ENCODE measurements around the gene RAB4B.
"Not testable (repeated sequence)": the region's sequence is repeated elsewhere in the genome, so short reads cannot be mapped to it uniquely, and the experiment has no call there.

GRCh38 chr19:40818480-40819399 is 40.7 kb downstream of the RAB4B start:
- TF ChIP-seq, protein P1, sequence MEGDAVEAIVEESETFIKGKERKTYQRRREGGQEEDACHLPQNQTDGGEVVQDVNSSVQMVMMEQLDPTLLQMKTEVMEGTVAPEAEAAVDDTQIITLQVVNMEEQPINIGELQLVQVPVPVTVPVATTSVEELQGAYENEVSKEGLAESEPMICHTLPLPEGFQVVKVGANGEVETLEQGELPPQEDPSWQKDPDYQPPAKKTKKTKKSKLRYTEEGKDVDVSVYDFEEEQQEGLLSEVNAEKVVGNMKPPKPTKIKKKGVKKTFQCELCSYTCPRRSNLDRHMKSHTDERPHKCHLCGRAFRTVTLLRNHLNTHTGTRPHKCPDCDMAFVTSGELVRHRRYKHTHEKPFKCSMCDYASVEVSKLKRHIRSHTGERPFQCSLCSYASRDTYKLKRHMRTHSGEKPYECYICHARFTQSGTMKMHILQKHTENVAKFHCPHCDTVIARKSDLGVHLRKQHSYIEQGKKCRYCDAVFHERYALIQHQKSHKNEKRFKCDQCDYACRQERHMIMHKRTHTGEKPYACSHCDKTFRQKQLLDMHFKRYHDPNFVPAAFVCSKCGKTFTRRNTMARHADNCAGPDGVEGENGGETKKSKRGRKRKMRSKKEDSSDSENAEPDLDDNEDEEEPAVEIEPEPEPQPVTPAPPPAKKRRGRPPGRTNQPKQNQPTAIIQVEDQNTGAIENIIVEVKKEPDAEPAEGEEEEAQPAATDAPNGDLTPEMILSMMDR (conservative IDR thresholded peaks at IDR 0.05; ENCODE audit: low read length): 0 out of 2 replicates have a peak, but pooled peaks have one; percentile 34
- TF ChIP-seq EZH2phosphoT487 (IDR thresholded peaks at IDR 0.05; ENCODE audit: borderline replicate concordance): not testable (repeated sequence)

Data from Loucy (cell line).